DND-41 (cell line): Measurements from ENCODE around the gene SH2D6.

ENCODE experiments used
- ATAC-seq: fragments of 200-7000 bp; cut with Tn5 transposase; 3 replicates; pipeline ENCODE4 v1.9.1; 2021; ENCODE audit warnings: low read depth; ENCODE audit not compliant: insufficient read depth
- DNase-seq: peaks from one replicate; pipeline ENCODE4 v3.0.0-alpha.2; 2020
- H2AFZ ChIP-seq: 2 replicates; pipeline ENCODE4 v1.6.0; 2012; ENCODE audit warnings: low read depth, low read length
- H3K27ac ChIP-seq: 2 replicates; pipeline ENCODE4 v1.5.1; 2012; ENCODE audit warnings: low read length, inconsistent platforms
- H3K27me3 ChIP-seq: fragments of 200-600 bp; sonication (generic); 2 replicates; pipeline ENCODE4 v1.6.0; 2012; ENCODE audit warnings: low read length, mild to moderate bottlenecking, inconsistent platforms; ENCODE audit not compliant: insufficient read depth, poor library complexity
- H3K36me3 ChIP-seq: 2 replicates; pipeline ENCODE4 v1.5.1; 2012; ENCODE audit warnings: low read length, inconsistent platforms; ENCODE audit not compliant: insufficient read depth
- H3K4me1 ChIP-seq: 2 replicates; pipeline ENCODE4 v1.5.1; 2012; ENCODE audit warnings: mild to moderate bottlenecking, low read length; ENCODE audit not compliant: insufficient read depth
- H3K4me2 ChIP-seq: 2 replicates; pipeline ENCODE4 v1.6.0; 2012; ENCODE audit warnings: mild to moderate bottlenecking, moderate library complexity, low read length, inconsistent platforms; ENCODE audit not compliant: insufficient read depth
- H3K4me3 ChIP-seq, 2 experiments: fragments of 200-600 bp in 1 of 2; shearing (Covaris generic) in 1 of 2; 2 replicates each; pipeline ENCODE4 v1.5.1; 2012 to 2016; ENCODE audit warnings: inconsistent platforms in 2 of 2, low read length in 2 of 2, mild to moderate bottlenecking in 2 of 2, low read depth in 1 of 2, moderate library complexity in 1 of 2
- H3K79me2 ChIP-seq: 2 replicates; pipeline ENCODE4 v1.6.0; 2012; ENCODE audit warnings: low read length, inconsistent platforms; ENCODE audit not compliant: insufficient read depth
- H3K9ac ChIP-seq: 2 replicates; pipeline ENCODE4 v1.6.0; 2012; ENCODE audit warnings: low read depth, mild to moderate bottlenecking, inconsistent platforms, low read length, moderate library complexity
- H3K9me3 ChIP-seq: 2 replicates; pipeline ENCODE4 v1.5.1; 2012; ENCODE audit warnings: low read length, moderate library complexity, mild to moderate bottlenecking, inconsistent platforms; ENCODE audit not compliant: insufficient read depth, severe bottlenecking
- H4K20me1 ChIP-seq: 2 replicates; pipeline ENCODE4 v1.6.0; 2012; ENCODE audit warnings: low read length; ENCODE audit not compliant: insufficient read depth
- EZH2 ChIP-seq: IDR thresholded peaks from 3 replicates; pipeline ENCODE4 v1.6.1; 2012; ENCODE audit warnings: borderline replicate concordance, low read depth, mild to moderate bottlenecking, moderate library complexity, low read length, inconsistent platforms; ENCODE audit not compliant: severe bottlenecking
- TF ChIP-seq, protein P1 (sequence below): IDR thresholded peaks from 2 replicates; pipeline ENCODE4 v1.5.1; 2012; ENCODE audit warnings: borderline replicate concordance, low read length, moderate library complexity, mild to moderate bottlenecking; ENCODE audit not compliant: poor library complexity, severe bottlenecking; ENCODE audit errors: extremely low read depth

Gene SH2D6

GRCh38 chr2:85387754-85388153, 30.8 kb upstream of the SH2D6 start:
- Histone ChIP-seq H3K27ac (no peak overlapping the region), H3K36me3 (peaks cover 67% of the 10 kb centered on the region), H3K9me3 (no peaks in the 10 kb centered on the region), H3K4me2 (no peak overlapping the region), H3K4me1 (no peaks in the 10 kb centered on the region), H2AFZ (no peak overlapping the region), H3K79me2 (no peaks in the 10 kb centered on the region), H3K9ac (no peak overlapping the region), H4K20me1 (no peaks in the 10 kb centered on the region), H3K4me3 (no peak overlapping the region), H3K27me3 (no peaks in the 10 kb centered on the region)
- ATAC-seq (no peak), DNase-seq (no peak)
- no peak for TF ChIP-seq EZH2
- TF ChIP-seq, protein P1, sequence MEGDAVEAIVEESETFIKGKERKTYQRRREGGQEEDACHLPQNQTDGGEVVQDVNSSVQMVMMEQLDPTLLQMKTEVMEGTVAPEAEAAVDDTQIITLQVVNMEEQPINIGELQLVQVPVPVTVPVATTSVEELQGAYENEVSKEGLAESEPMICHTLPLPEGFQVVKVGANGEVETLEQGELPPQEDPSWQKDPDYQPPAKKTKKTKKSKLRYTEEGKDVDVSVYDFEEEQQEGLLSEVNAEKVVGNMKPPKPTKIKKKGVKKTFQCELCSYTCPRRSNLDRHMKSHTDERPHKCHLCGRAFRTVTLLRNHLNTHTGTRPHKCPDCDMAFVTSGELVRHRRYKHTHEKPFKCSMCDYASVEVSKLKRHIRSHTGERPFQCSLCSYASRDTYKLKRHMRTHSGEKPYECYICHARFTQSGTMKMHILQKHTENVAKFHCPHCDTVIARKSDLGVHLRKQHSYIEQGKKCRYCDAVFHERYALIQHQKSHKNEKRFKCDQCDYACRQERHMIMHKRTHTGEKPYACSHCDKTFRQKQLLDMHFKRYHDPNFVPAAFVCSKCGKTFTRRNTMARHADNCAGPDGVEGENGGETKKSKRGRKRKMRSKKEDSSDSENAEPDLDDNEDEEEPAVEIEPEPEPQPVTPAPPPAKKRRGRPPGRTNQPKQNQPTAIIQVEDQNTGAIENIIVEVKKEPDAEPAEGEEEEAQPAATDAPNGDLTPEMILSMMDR, result no peak

DNA sequence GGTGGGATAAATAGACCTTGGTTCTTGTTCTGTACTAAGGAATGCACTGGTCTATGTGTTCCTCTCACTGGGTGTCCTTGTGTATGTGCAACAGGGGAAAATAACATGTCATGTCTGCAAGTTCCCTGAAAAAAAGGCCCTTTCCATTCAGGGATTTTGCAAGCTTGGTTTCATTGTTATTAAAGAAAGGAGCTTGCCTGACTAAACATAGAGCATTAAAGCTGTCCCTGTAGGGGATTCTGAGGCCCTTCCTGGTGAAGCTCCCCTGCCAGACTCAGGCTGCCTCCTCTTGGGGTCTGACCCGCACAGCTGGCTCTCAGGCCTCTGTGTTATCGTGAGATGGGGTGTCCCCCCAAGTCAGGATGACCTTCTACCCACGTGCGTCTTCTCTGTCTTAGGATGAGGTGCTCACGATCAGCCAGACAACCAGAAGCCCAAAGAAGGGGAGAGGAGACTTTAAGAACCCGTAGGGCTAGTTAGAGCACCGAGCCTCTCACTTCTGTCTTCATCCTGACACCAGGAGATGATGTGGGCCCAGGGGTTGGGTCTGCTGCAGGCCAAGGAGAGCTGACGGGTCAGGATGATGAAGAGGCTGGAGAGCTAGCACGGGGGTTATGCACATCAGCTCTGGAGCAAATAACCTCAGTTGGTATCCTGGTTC, 29.5 kb upstream of the SH2D6 start:
- H3K4me1 ChIP-seq, result no peaks in the 10 kb centered on the region
- no peaks in the 10 kb centered on the region for H3K9me3 ChIP-seq
- peaks cover 67% of the 10 kb centered on the region for H3K36me3 ChIP-seq
- H3K4me2 ChIP-seq, result no peak overlapping the region
- no peak overlapping the region for H2AFZ ChIP-seq
- ATAC-seq, result no peak
- no peak for TF ChIP-seq EZH2
- TF ChIP-seq, protein P1, result no peak
- H3K27ac ChIP-seq, result no peak overlapping the region
- H3K4me3 ChIP-seq, result no peak overlapping the region
- H3K79me2 ChIP-seq, result no peaks in the 10 kb centered on the region
- no peaks in the 10 kb centered on the region for H4K20me1 ChIP-seq
- no peak overlapping the region for H3K9ac ChIP-seq
- DNase-seq, result no peak
- H3K27me3 ChIP-seq, result no peaks in the 10 kb centered on the region

DNA sequence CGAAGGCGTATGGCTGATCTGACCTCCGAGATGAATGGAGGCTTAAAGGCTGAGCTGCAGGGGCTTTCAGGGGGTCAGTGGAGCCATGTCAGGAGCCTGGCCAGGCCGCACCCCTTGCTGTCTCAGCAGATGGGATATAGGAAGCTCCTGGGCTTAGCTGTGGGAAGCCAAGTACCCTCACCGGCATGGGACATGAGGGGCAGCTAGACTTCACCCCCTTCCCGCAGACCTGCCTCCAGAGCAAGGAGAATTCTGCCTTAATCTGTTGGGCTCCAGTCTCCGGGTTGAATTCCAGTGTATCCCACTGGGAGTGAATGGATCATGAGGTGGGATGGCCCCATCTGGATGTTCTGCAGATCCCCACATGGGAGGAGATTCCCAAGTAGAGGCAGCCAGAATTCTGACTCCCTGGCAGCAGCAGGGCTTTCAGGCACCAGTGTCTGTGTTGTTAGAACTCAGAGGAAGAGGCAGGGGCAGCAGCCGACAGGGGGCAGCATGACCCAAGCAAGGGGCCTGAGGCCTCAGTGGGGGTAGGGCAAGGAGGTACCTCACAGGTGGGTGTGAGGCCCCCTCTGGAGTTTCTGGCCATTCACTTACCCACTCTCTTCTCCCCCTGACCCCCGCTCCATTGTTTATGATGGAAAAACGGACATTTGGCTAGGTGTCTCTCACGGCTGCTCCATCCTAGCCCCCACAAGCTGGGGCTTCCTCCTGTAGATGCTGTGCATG, 27.4 kb upstream of the SH2D6 start:
- Histone ChIP-seq H3K27ac (peak overlapping the region; percentile 56), H4K20me1 (no peaks in the 10 kb centered on the region), H3K9me3 (no peaks in the 10 kb centered on the region), H3K79me2 (no peaks in the 10 kb centered on the region), H2AFZ (no peak overlapping the region), H3K36me3 (peaks cover 76% of the 10 kb centered on the region), H3K27me3 (no peaks in the 10 kb centered on the region), H3K4me2 (no peak overlapping the region), H3K9ac (no peak overlapping the region; the same call in 1 of the 2 replicates), H3K4me1 (no peaks in the 10 kb centered on the region), H3K4me3 (no peak overlapping the region)
- DNase-seq (peak; percentile 74), ATAC-seq (peak; percentile 84)
- TF ChIP-seq EZH2, result no peak
- TF ChIP-seq, protein P1, result peak; percentile 93
